GM19023 (cell line): ENCODE measurements around the gene PPP1R3F.
"Not testable (repeated sequence)": the region's sequence is repeated elsewhere in the genome, so short reads cannot be mapped to it uniquely, and the experiment has no call there.

Experiments
- ATAC-seq: cut with Tn5 transposase; IDR thresholded peaks from one replicate; pipeline ENCODE4 v1.9.1; 2021; ENCODE audit warnings: mild to moderate bottlenecking, moderate library complexity; ENCODE audit not compliant: unreplicated experiment

The PPP1R3F gene

GRCh38 chrX:49308604-49309269 lies 39.1 kb downstream of the PPP1R3F start:
- ATAC-seq = no peak

DNA sequence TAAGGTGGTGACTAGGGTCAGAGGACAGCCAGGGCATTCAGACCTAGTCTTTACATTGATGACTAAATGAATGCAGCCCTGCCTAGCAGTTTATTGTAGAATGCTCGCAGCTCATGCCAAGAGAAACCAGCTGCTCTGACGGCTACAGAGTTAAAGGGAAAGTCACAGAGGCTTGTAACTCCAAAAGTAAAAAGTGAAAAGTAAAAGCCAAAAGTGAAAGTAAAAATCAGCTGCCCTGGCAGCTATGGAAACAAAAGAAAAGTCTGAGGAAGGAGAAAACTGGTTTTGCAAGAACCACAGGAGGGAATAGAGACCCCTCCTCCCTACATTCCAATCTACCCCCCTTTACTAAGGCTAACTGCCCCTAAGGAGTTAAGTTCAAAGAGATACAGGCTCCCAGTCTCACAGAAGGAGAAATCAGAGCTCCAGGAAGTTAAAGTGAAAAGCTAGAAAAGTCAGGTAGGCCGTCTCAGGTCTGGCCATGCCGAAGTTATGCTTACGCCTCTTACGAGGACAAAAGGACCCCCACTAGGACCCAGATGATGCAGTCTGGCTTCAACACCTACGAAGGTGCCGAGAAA lies 39.9 kb downstream of the PPP1R3F start:
- ATAC-seq = no peak

DNA sequence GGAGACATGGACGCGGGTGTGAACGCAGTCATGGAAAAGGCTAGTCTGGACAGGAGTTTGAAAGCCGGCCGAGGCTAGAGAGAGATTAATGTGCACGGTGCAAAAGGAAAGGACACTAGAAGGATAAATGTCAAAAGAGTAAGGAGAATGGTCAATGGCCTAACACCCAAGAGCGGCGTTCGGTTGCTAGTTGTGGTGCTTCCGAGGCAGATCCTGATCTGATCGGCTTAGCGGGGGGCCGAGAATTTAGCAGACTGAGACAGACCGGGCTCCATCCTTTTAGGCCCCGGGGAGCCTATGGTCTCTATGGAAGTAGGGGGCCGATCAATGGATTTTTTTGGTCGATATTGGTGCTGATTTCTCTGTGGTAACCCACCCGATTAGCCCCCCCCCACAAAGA lies 40.8 kb downstream of the PPP1R3F start:
- ATAC-seq = no peak

DNA sequence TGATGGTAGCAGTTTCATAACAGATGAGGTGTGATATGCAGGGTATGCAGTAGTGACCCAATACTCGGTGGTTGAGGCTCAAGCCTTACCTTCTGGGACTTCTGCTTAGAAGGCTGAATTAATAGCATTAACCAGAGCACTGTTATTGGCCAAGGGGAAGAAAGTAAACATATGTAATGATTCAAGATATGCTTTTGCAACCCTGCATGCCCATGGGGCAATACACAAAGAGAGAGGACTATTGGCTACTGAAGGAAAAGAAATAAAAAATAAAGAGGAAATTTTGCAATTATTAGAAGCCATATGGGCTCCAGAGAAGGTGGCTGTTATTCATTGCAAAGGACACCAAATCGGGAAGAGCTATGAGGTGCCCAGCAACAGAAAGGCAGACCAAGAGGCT lies 42.6 kb downstream of the PPP1R3F start:
- ATAC-seq = no peak

DNA sequence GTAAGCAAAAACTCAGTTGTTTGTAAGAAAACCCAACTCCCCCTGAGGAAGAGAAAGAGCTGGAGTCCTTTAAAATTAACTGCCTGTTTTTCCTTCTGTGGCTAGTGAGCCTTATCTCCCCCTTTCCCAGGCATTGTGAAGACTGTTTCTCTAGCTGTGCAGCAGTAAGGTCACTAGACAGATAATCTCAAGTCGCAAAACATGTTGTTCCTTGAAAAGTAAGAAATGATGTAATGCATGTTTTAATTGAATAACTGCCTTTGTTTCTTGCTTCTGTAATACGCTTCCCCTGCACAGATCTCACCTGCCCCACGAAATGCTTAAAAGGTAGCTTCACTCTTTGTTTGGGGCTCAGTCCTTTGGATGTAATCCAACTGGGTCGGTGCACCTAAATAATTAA lies 46.5 kb downstream of the PPP1R3F start:
- no peak for ATAC-seq

- ATAC-seq = not testable (repeated sequence)
Observed at GRCh38 chrX:49321737-49322136, 52.1 kb downstream of the PPP1R3F start, which contains the start of gene GAGE12J. Gene GAGE12J (plus strand): TSS chrX:49322037. CDS start chrX:49323194, 1,157 bp downstream.

DNA sequence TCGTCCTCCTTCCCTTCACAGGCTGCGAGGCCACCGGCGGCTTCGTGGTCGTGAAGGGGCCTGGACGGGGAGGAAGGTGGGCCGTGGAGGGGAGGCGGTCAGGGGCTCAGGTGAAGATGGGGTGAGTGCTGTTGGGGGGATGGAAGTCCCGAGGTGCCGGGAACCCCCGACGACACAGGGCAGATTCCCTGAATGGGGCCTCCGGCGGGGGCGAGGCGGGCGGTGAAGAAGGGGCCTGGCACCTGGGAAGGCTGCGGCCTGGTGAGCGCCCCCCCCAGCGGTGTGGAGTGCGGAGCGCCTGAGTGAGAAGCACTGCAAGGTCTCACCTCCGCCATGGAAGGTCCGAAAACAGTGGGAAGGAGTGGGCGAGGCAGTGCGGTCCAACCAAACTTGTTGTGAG lies 52.7 kb downstream of the PPP1R3F start:
- ATAC-seq = not testable (repeated sequence)

GRCh38 chrX:49323735-49324134 lies 54.1 kb downstream of the PPP1R3F start:
- ATAC-seq = not testable (repeated sequence)

DNA sequence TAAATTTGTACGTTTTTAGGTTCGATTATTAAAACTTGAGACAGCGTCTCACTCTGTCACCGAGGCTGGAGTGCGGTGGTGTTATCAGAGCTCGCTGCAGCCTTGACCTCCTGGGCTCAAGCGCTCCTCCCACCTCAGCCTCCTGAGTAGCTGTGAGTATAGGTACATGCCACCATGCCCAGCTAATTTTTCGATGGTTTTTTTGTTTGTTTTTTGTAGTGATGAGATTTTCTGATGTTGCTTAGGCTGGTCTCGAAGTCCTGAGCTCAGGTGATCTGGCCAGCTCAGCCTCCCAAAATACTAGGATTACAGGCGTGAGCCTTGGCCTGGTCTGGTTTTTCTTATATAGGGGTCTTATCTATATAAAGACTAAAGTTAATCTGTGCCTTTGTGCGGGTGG lies 60.8 kb downstream of the PPP1R3F start:
- ATAC-seq = not testable (repeated sequence)

- not testable (repeated sequence) for ATAC-seq
Observed at GRCh38 chrX:49331282-49331681, 61.7 kb downstream of the PPP1R3F start, which contains the start of gene GAGE13. Gene GAGE13 (plus strand): TSS chrX:49331582. CDS start chrX:49332738, 1,156 bp downstream.

DNA sequence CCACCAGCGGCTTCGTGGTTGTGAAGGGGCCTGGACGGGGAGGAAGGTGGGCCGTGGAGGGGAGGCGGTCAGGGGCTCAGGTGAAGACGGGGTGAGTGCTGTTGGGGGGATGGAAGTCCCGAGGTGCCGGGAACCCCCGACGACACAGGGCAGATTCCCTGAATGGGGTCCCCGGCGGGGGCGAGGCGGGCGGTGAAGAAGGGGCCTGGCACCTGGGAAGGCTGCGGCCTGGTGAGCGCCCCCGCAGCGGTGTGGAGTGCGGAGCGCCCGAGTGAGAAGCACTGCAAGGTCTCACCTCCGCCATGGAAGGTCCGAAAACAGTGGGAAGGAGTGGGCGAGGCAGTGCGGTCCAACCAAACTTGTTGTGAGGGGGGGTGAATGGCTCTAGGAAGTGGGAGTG lies 62.2 kb downstream of the PPP1R3F start:
- ATAC-seq = not testable (repeated sequence)
